Right atrium auricular region (tissue), 2 donors: Measurements from ENCODE around the gene PLIN4. TPM values are rescaled to one million over a fixed set of nuclear protein-coding genes. Genes with fewer than 3 reads are reported as not detected.

Experiments used
- DNase-seq: peaks from one replicate; pipeline ENCODE4 v3.0.0-alpha.2; 2019; ENCODE audit warnings: low spot score
- H3K27ac ChIP-seq, 2 donors: fragments of 200-600 bp; sonication (generic); 1 replicate in 1 of 2; 2 replicates in 1 of 2; pipeline ENCODE4 v1.5.1; 2016 to 2019
- H3K27me3 ChIP-seq, 2 donors: fragments of 200-600 bp; sonication (generic); one replicate each; pipeline versions ENCODE4 v1.5.1 to v1.6.0; 2017 to 2019
- H3K36me3 ChIP-seq: fragments of 200-600 bp; sonication (generic); one replicate; pipeline ENCODE4 v1.5.1; 2016
- H3K4me1 ChIP-seq, 2 donors: fragments of 200-600 bp; sonication (generic); one replicate each; pipeline versions ENCODE4 v1.5.1 to v1.6.0; 2017 to 2019
- H3K4me3 ChIP-seq, 2 donors: fragments of 200-600 bp; sonication (generic); 1 replicate in 1 of 2; 2 replicates in 1 of 2; pipeline ENCODE4 v1.5.1; 2017 to 2019; ENCODE audit warnings: mild to moderate bottlenecking in 1 of 2, moderate library complexity in 1 of 2
- H3K9me3 ChIP-seq, 2 donors: fragments of 200-600 bp; sonication (generic); one replicate each; pipeline ENCODE4 v1.5.1; 2019
- total RNA-seq, 2 donors: library from RNA; depleted of rRNA; stranded (reverse); fragments of >200 nt; gene quantifications; one replicate each; pipeline ENCODE4 v1.1.0, GENCODE V29; 2016
- TF ChIP-seq, protein P1 (sequence below), 2 donors: fragments of 200-600 bp; sonication (generic); IDR thresholded peaks; one replicate each; pipeline ENCODE4 v1.5.1; 2019; ENCODE audit warnings: antibody characterized with exemption in 2 of 2

Gene PLIN4
- total RNA-seq, 2 donors from 2014 or later: 104 to 156 TPM

GRCh38 chr19:4464815-4465581 is 53.3 kb downstream of the PLIN4 start:
- Histone ChIP-seq H3K4me1 (no peaks in the 10 kb centered on the region), H3K36me3 (no peaks in the 10 kb centered on the region)
- TF ChIP-seq, protein P1, sequence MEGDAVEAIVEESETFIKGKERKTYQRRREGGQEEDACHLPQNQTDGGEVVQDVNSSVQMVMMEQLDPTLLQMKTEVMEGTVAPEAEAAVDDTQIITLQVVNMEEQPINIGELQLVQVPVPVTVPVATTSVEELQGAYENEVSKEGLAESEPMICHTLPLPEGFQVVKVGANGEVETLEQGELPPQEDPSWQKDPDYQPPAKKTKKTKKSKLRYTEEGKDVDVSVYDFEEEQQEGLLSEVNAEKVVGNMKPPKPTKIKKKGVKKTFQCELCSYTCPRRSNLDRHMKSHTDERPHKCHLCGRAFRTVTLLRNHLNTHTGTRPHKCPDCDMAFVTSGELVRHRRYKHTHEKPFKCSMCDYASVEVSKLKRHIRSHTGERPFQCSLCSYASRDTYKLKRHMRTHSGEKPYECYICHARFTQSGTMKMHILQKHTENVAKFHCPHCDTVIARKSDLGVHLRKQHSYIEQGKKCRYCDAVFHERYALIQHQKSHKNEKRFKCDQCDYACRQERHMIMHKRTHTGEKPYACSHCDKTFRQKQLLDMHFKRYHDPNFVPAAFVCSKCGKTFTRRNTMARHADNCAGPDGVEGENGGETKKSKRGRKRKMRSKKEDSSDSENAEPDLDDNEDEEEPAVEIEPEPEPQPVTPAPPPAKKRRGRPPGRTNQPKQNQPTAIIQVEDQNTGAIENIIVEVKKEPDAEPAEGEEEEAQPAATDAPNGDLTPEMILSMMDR (IDR thresholded peaks at IDR 0.05): no peak

DNA sequence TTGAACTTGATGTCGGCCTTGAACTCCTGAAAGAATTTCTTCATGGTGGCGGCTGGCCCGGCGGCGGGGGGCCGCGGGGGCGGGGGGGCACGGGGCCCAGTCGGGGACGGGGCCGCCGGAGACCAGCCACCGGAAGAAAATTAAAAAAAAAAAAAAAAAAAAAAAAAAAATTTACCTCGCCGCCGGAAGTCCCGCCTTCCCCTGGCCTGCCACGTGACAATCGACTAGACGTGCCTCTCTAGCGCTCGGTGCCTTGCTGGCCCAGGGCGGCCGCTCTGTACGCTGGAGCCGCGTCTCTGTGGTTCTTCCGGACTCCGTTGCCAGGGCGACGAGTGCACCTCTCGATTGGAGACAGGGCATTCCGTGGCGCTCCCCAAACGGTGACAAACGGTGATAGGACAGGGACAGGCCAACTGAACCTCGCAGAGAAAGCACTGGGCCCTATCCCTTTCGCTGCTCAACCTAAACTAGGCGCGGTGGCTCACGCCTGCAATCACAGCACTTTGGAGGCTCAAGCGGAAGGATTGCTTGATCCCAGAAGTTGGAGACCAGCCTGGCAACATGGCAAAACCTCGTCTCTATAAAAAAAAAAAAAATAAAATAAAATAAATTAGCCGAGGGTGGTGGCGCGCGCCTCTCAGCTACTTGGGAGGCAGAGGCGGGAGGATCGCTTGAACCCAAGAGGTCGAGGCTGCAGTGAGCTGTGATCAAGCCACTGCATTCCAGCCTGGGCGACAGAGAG is 60.5 kb downstream of the PLIN4 start, which contains the start of gene UBXN6:
Gene UBXN6 (minus strand): TSS at position 141 of the 742 bp plus-strand sequence. CDS start 97 bp downstream, at position 44.
- peak; percentile 98 for DNase-seq
- Histone ChIP-seq H3K4me3 (peak within 1 kb of the TSS; percentile 80), H3K4me1 (peaks cover 0 to 31% of the 10 kb centered on the region in 2 donors), H3K36me3 (peaks cover 15% of the 10 kb centered on the region), H3K9me3 (no peaks in the 10 kb centered on the region), H3K27ac (peak within 1 kb of the TSS; percentile 92 to 97), H3K27me3 (no peaks in the 10 kb centered on the region)
- TF ChIP-seq, protein P1 (IDR thresholded peaks at IDR 0.05): no peak

More at GRCh38 chr19:4464815-4465581, 53.3 kb downstream of the PLIN4 start:
- H3K4me3 ChIP-seq: no peak overlapping the region
- no peak overlapping the region for H3K27ac ChIP-seq
- H3K9me3 ChIP-seq: no peaks in the 10 kb centered on the region
- H3K27me3 ChIP-seq: no peaks in the 10 kb centered on the region
- no peak for DNase-seq

DNA sequence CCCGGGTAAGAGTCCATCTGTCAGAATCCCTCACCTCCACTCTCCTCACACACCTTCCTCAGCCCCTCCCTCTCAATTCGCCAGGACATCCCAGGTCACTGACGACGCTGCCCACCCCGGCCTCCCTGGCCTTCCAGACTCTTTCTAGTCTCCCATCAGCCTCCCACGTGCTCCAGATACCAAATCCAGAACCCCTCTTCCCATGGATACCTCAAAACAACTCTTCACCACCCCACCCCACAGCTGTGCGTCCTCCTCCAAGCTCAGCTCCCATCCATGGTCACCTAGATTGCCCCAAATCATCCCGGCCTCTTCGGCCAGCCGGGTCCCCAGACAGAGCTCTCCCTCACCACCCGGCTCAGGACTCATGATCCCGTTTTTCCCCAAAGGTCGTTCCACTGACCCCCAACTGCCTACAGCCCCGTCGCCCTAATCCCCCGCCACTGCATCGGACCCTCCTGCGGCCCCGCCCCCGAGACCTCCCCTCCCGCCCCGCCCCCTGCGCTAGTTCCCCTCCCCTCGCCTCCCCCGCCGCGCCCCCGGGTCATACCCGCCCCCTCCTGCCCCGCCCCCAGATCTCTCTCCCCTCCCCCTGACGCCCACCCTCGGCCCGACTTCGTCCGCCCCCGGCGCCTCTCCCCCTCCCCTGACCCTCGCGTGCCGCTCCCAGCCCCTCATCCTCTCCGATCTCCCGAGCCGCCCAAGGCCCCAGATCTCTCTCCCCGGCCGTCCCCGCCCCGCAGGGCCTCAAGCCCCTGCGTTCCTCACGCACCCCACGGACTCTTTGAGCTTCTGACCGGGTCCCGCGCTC is 61.2 kb downstream of the PLIN4 start:
- Histone ChIP-seq H3K4me3 (peak overlapping the region; percentile 80), H3K4me1 (peaks cover 0 to 31% of the 10 kb centered on the region in 2 donors), H3K9me3 (no peaks in the 10 kb centered on the region), H3K27me3 (no peaks in the 10 kb centered on the region), H3K36me3 (peaks cover 23% of the 10 kb centered on the region), H3K27ac (peak overlapping the region; percentile 92 to 97)
- DNase-seq: no peak
- TF ChIP-seq, protein P1 (IDR thresholded peaks at IDR 0.05): no peak

DNA sequence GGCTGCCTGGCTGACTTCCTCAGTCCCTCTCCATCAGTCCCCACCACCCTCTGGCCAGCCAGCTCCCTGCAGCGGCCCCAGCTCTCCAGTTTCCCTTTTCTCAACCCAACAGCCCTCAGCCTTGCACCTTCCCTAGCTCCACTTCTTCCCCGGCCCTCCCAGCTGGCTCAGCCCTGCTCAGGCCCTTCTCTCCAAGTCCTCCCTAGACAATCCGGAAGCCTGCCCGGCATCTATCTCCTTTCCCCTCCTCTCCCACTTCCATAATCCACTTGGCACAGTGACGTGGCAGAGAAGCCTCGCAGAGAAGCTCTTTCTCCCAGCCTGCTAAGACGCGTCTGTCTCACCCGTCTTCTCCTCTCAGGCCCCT is 61.8 kb downstream of the PLIN4 start:
- TF ChIP-seq, protein P1 (IDR thresholded peaks at IDR 0.05): no peak
- H3K36me3 ChIP-seq: peaks cover 28% of the 10 kb centered on the region
- no peak for DNase-seq
- peak overlapping the region; percentile 80 for H3K4me3 ChIP-seq
- H3K4me1 ChIP-seq: peaks cover 0 to 31% of the 10 kb centered on the region in 2 donors
- no peaks in the 10 kb centered on the region for H3K27me3 ChIP-seq
- peak overlapping the region; percentile 92 to 97 for H3K27ac ChIP-seq
- H3K9me3 ChIP-seq: no peaks in the 10 kb centered on the region

DNA sequence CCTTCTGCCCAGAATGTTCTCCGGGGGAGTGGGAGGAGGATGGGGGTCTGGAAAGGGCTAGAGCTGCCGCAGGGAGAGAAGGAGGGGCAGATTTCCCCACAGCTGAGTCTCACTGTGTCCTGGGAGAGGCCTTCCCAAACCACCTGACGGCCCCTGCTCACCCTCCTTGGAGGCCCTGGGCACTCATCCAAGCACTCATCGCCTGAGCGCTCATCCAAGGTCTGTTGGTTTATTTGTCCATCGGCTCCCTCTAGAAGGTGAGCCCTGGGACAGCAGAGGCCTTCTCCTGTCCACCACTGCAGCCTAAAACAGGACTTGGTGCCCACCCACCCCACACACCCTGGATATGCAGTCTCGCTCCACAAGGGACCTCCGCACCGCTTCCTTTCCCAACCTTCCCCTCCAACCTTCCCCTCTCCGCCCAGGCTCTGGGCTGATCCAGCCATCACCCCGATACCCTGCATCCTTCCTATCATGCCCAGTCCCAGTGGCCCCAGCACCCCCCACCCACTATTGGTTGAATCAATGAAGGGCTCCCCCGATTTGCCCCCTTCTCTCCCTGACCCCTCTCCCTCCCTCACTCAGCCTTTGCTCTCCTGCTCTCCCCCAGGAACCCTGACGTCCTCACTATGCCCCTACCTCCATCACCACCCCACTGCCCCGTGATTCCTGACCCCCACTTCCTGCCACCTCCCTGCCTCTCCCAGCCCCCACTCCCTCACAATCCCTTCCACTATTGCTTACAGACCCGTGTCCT is 62.4 kb downstream of the PLIN4 start:
- H3K27ac ChIP-seq: peak overlapping the region; percentile 92 to 97
- H3K4me3 ChIP-seq: peak overlapping the region; percentile 14 to 80
- H3K9me3 ChIP-seq: no peaks in the 10 kb centered on the region
- peaks cover 0 to 31% of the 10 kb centered on the region in 2 donors for H3K4me1 ChIP-seq
- peaks cover 34% of the 10 kb centered on the region for H3K36me3 ChIP-seq
- TF ChIP-seq, protein P1 (IDR thresholded peaks at IDR 0.05): peak in 1 of 2 donors; percentile 28
- no peak for DNase-seq
- H3K27me3 ChIP-seq: no peaks in the 10 kb centered on the region
